Pancreas (tissue), 10 donors: ENCODE measurements around the gene RFC4. TPM values are rescaled to one million over a fixed set of nuclear protein-coding genes. Genes with fewer than 3 reads are reported as not detected.
A peak's percentile ranks its signal among the peaks of the same experiment; 100 is the strongest.
"Not testable (repeated sequence)": the region's sequence is repeated elsewhere in the genome, so short reads cannot be mapped to it uniquely, and the experiment has no call there.

Experiments used
- ATAC-seq, 4 donors: fragments of 200-7000 bp; cut with Tn5 transposase; one replicate each; pipeline versions ENCODE4 v1.8.0 to v1.9.1; 2020; ENCODE audit warnings: mild to moderate bottlenecking in 4 of 4, moderate library complexity in 4 of 4
- DNase-seq, 6 donors: peaks; one replicate each; pipeline ENCODE4 v3.0.0-alpha.2; 2020
- FAIRE-seq: peaks from 2 replicates; lab custom pipeline; 2012; peaks lifted over from hg19 to GRCh38; lab: Jason Lieb, UNC
- H3K27ac ChIP-seq, 4 donors: fragments of 200-600 bp; sonication (generic); 1 replicate in 3 of 4; 2 replicates in 1 of 4; pipeline versions ENCODE4 v1.5.0 to v1.8.0; 2020
- H3K27me3 ChIP-seq, 4 donors: fragments of 200-600 bp; one replicate each; pipeline ENCODE4 v1.8.0; 2021
- H3K36me3 ChIP-seq, 3 donors: fragments of 200-600 bp; sonication (generic) in 1 of 3; one replicate each; pipeline versions ENCODE4 v1.5.0 to v1.8.0; 2020 to 2021
- H3K4me1 ChIP-seq, 3 donors: fragments of 200-600 bp; one replicate each; pipeline ENCODE4 v1.8.0; 2021
- H3K4me3 ChIP-seq, 4 donors: fragments of 200-600 bp; sonication (generic) in 2 of 4; one replicate each; pipeline versions ENCODE4 v1.5.0 to v1.8.0; 2020 to 2021
- H3K9me3 ChIP-seq, 4 donors: fragments of 200-600 bp; one replicate each; pipeline ENCODE4 v1.8.0; 2021
- CTCF ChIP-seq, 4 donors: fragments of 200-600 bp; sonication (generic) in 3 of 4; IDR thresholded peaks; one replicate each; pipeline versions ENCODE4 v1.5.0 to v1.8.0; 2021; ENCODE audit warnings: antibody characterized with exemption in 4 of 4
- WGBS, 2 donors: extraction: QIAGEN DNeasy Blood & Tissue Kit; methylation state at CpG; one replicate each; pipeline ENCODE4 v1.1.7; 2013; 5-methylcytosine and 5-hydroxymethylcytosine counted together
- intact Hi-C, 3 donors: fragments of 100-400 bp; cut with DNase I; formaldehyde crosslinking; loops; one replicate each; pipeline versions ENCODE4 v1.11.1 to v1.14.2; 2022
- polyA plus RNA-seq, 2 donors: library from polyadenylated mRNA; stranded (reverse); fragments of 200-250 nt; gene quantifications; one replicate each; pipeline ENCODE4 v1.2.3, GENCODE V29; 2013
- total RNA-seq, 6 donors: library from RNA; stranded (reverse); fragmentation: NEBNext Ultra II Directional in 4 of 6; extraction: Animal tissue kit (Norgen Biotek cat#: 25700) in 4 of 6; gene quantifications; one replicate each; pipeline versions ENCODE4 v1.2.1 to v1.2.4, GENCODE V29; 2021 to 2023
- donor health status: healthy with polysubstance abuse.
- donor health status: DM: no; HTN: no; CAD: no; lungs with moderate emphysema.
- donor health status: DM: no; HTN: no; CAD: no.
- donor health status: control.
- donor health status: control.
- donor health status: Bipolar disorder and iron deficiency.
- donor health status: DM: yes; HTN: yes; CAD: no.
- donor health status: DM: no; HTN: no; CAD: no.
- donor health status: DM: no; HTN: no; CAD: no.
- donor health status: DM: yes; HTN: yes; CAD: no.

The RFC4 gene
- total and polyA plus RNA-seq, 8 donors, result 5.1 to 11.5 (median 8.0) TPM

- intact Hi-C loops, result no loop called here
- TF ChIP-seq CTCF (IDR thresholded peaks at IDR 0.05), result no peak
- Histone ChIP-seq H3K27ac (no peak overlapping the region), H3K9me3 (no peaks in the 10 kb centered on the region), H3K4me1 (no peaks in the 10 kb centered on the region), H3K4me3 (no peak overlapping the region), H3K27me3 (peaks cover 0 to 29% (median 4%) of the 10 kb centered on the region in 4 donors), H3K36me3 (no peaks in the 10 kb centered on the region)
- ATAC-seq (no peak), DNase-seq (no peak), FAIRE-seq (no peak)
- WGBS, 2 donors, result 40 to 41% methylated on average over 11 of the region's 11 CpGs
Observed at GRCh38 chr3:186825872-186826409, 19.7 kb upstream of the RFC4 start.

- no peaks in the 10 kb centered on the region for H3K4me1 ChIP-seq
- intact Hi-C loops, result no loop called here
- TF ChIP-seq CTCF (IDR thresholded peaks at IDR 0.05), result no peak
- H3K36me3 ChIP-seq, result no peaks in the 10 kb centered on the region
- no peak overlapping the region for H3K27ac ChIP-seq
- H3K27me3 ChIP-seq, result peaks cover 0 to 28% (median 4%) of the 10 kb centered on the region in 4 donors
- ATAC-seq (peak in 1 of 4 donors; percentile 13), DNase-seq (peak in 2 of 6 donors; percentile 56 to 60), FAIRE-seq (no peak)
- no peaks in the 10 kb centered on the region for H3K9me3 ChIP-seq
- no peak overlapping the region for H3K4me3 ChIP-seq
- 18 to 20% methylated on average over 22 to 23 of the region's 23 CpGs for WGBS, 2 donors
Observed at GRCh38 chr3:186825294-186825821, 19.1 kb upstream of the RFC4 start.

GRCh38 chr3:186824430-186825139 is 18.3 kb upstream of the RFC4 start:
- no peak overlapping the region for H3K4me3 ChIP-seq
- H3K9me3 ChIP-seq, result no peaks in the 10 kb centered on the region
- H3K27me3 ChIP-seq, result peaks cover 0 to 27% (median 4%) of the 10 kb centered on the region in 4 donors
- no peaks in the 10 kb centered on the region for H3K4me1 ChIP-seq
- WGBS, 2 donors, result 31 to 33% methylated on average over 18 of the region's 18 CpGs
- TF ChIP-seq CTCF (IDR thresholded peaks at IDR 0.05), result no peak
- H3K27ac ChIP-seq, result no peak overlapping the region
- FAIRE-seq (no peak), DNase-seq (no peak), ATAC-seq (no peak)
- no peaks in the 10 kb centered on the region for H3K36me3 ChIP-seq
- intact Hi-C loops, result loop anchor here in 1 of 3 donors (5.0 kb wide), 1 partner anchor 212 kb away; the partner anchor contains the start of gene AHSG

- no peak for FAIRE-seq
- intact Hi-C loops, result loop anchor here in 1 of 3 donors (5.0 kb wide), 1 partner anchor 211 kb away; the partner anchor contains the start of gene AHSG
- no peak for ATAC-seq
- H3K4me3 ChIP-seq, result no peak overlapping the region
- no peak for DNase-seq
- H3K36me3 ChIP-seq, result no peaks in the 10 kb centered on the region
- no peaks in the 10 kb centered on the region for H3K9me3 ChIP-seq
- H3K27me3 ChIP-seq, result peaks cover 0 to 16% (median 2%) of the 10 kb centered on the region in 4 donors
- 46 to 54% methylated on average over 2 of the region's 2 CpGs for WGBS, 2 donors
- H3K4me1 ChIP-seq, result no peaks in the 10 kb centered on the region
- TF ChIP-seq CTCF (IDR thresholded peaks at IDR 0.05), result no peak
- no peak overlapping the region for H3K27ac ChIP-seq
Observed at GRCh38 chr3:186823386-186823785, 17.1 kb upstream of the RFC4 start.

GRCh38 chr3:186822388-186822759 is 16.1 kb upstream of the RFC4 start:
- H3K36me3 ChIP-seq, H3K27ac ChIP-seq, H3K4me3 ChIP-seq, FAIRE-seq, H3K4me1 ChIP-seq, H3K27me3 ChIP-seq, DNase-seq, ATAC-seq, H3K9me3 ChIP-seq: not testable (repeated sequence)
- intact Hi-C loops, result loop anchor here in 1 of 3 donors (5.0 kb wide), 1 partner anchor 210 kb away; the partner anchor contains the start of gene AHSG
- WGBS, 2 donors, result 48 to 62% methylated on average over 1 of the region's 1 CpG
